Adipose tissue (tissue), 3 donors: ENCODE results near the gene RIPOR2. TPM values are rescaled to one million over a fixed set of nuclear protein-coding genes. Genes with fewer than 3 reads are reported as not detected.
"Not testable (repeated sequence)": the region's sequence is repeated elsewhere in the genome, so short reads cannot be mapped to it uniquely, and the experiment has no call there.

ENCODE experiments used
- H3K27ac ChIP-seq: one replicate; pipeline ENCODE4 v1.5.1; 2013; ENCODE audit warnings: low read depth, low read length
- WGBS, 3 donors: extraction: QIAGEN DNeasy Blood & Tissue Kit; methylation state at CpG; one replicate each; pipeline ENCODE4 v1.1.7; 2013; 5-methylcytosine and 5-hydroxymethylcytosine counted together
- polyA plus RNA-seq, 3 donors: library from polyadenylated mRNA; stranded (reverse); fragments of 200-250 nt; gene quantifications; one replicate each; pipeline ENCODE4 v1.2.3, GENCODE V29; 2013
- donor health status: healthy with polysubstance abuse.
- donor health status: Bipolar disorder and iron deficiency.
- donor health status: healthy.

RIPOR2 gene
- polyA plus RNA-seq, 3 donors = 1.6 to 12.6 (median 7.5) TPM

DNA sequence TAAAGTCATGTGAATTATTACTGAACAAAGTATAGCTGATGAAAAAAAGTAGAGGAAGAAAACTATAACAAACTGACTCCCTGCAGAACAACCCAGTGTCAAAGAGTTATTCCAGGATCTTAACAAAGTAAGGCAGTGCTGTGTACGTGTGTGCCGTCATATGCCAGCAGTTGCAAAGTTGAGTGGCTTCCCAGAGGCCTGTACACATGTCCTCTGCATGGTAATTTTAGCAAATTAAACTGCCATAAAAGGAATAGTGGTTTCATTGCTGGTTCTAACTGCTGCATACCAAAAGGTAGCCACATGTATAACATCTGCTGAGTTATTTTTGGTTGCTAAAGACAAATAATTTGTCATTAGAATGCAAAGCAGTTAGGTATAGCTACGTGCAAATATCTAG, 44.8 kb downstream of the RIPOR2 start:
- 83 to 92% (median 89%) methylated on average over 3 of the region's 3 CpGs for WGBS, 3 donors
- H3K27ac ChIP-seq = no peak overlapping the region

DNA sequence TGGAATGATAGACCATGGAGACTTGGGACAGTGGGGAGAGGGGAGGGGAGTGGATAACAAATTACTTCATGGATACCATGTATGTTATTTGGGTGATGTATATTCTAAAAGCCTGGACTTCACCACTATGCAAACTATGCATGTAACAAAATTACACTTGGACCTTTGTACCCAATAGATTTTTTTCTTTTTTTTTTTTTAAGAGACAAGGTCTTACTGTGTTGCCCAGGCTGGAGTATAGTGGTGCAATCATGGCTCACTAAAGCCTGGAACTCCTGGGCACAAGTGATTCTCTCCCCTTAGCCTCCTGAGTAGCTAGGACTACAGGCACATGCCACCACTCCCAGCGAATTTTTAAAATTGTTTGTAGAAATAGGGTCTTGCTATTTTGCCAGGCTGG, 45.3 kb downstream of the RIPOR2 start:
- WGBS, 3 donors = 97 to 100% (median 100%) methylated on average over 1 of the region's 1 CpG
- H3K27ac ChIP-seq = no peak overlapping the region

DNA sequence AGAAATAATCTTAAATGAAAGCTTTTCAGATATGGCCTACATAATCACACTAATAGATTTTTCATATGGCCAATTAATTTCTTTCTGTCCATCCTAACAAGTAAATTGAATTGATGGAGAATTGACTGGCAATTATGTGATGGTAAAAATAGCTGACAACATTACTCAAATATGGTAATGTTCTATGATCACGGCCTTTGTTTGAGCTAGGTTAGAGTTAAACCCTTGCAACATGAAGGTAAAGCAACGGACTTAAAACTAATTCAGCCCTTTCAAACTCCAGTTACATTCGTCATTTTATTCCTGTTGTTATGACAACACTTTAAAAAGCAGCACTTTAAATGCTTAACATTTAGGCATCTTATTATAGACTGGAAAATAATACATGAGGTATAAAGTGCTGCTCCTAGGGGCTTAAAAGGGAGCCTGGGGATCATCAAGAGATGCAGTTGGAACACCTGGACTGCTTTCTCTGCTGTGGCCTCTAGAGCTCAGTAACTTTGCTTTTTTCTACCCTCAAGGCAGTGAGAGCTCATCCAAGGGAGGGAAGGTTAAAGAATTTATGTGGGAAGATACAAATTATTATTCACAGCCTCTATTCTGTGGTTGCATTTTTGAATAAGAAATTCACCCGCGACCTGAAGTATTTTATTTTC, 46.9 kb downstream of the RIPOR2 start:
- H3K27ac ChIP-seq = no peak overlapping the region
- 83 to 89% (median 85%) methylated on average over 5 of the region's 5 CpGs for WGBS, 3 donors

DNA sequence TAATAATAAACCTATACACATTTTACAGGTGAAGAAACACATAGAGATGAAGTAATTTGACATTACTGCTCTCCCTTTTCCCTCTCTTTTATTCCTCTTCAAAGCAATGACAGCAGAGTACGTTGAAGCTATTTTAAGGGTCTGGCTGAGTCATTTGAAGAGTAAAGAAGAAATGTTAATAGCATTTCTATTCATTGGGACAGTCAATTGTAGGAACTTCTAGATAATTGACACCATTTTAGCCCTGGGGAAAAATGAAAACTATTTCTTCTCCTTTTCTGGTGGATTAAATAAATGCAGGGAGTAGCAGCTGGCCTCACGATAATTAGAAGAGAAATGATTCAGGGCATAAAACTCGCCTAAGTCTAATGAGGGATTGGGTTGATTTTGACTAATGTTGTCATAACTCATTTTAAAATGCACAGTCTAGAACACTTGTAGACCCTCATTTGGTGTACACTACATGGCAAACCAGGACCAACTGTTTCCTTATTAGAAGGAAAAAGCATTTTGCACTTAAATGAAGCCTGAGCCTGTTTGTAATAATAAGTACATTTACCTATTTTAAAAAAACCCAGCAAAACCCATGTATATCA, 48.1 kb downstream of the RIPOR2 start:
- WGBS, 3 donors = 76 to 92% (median 91%) methylated on average over 3 of the region's 3 CpGs
- H3K27ac ChIP-seq = no peak overlapping the region

DNA sequence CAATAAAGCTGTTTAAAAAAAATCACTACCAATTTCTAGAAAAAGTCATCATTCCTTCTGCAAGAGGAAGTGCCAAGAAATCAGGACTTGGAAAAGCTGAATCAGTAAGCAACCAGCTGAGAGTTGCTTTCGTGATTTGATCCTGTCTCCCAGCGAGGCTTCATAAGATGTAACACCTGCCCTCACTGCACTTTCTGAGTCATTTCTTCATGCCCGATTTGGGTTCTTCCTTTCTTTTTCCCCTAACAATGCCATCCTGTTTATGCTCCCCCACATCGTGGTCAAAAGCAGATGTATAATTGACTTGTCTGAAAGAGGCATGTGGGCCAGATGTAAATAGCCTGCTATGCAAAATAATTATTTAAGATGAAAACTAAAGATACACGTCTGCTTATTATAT, 52.1 kb downstream of the RIPOR2 start:
- WGBS, 3 donors = 63 to 87% (median 67%) methylated on average over 5 of the region's 5 CpGs
- H3K27ac ChIP-seq = no peak overlapping the region

DNA sequence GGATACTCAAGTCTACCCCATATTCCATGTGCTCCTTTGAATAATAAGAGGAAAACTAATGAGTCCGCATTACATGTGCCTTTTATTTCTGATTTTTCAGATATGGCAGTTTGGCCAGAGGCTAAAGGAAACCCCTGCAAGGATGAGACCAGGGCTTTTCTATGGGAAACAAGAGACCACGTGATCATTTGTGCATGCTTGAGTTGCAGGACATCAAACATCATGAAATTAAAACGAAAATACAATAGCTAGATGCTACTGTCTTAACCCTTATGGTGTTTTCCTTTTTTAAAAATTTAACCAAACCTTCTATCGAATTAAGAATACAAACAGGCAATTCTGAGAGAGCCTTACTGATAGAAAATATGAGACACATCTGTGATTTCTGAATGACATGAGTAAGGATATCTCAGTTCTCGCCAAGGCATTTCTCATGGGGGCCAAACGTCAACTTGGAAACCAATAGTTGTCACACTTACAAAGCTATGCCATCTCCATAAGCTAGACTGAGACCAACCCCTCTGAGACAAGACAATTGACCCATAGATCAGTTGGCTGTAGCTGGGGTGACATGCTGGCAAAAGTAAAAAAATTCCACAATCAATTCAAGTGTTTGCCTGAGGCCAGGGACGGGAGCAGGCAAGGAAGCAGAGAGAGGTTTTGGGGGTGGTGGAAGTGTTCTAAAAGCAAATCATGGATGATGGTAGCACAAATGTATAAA, 52.8 kb downstream of the RIPOR2 start:
- WGBS, 3 donors = 81 to 86% (median 85%) methylated on average over 7 of the region's 7 CpGs

DNA sequence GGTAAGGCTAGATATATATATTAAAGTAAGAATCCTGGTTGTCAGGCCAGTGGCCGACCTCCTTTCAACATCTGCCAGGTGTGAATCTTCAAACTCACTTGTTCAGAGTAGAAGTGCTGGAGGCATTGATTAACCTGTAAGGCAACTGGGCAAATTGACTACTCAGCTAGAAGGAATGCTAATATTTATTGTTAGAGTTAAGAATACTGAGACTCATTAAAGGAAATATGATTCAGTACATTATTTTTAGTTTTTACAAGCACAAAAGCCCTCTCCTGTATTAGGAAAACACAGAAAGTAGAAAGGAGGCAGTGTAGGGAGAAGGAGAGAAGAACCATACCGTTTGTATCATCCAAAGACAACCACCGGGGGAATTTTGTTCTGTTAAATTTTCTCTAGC, 53.5 kb downstream of the RIPOR2 start:
- 70 to 88% (median 75%) methylated on average over 3 of the region's 3 CpGs for WGBS, 3 donors

More for the DNA sequence above, 52.8 kb downstream of the RIPOR2 start:
- H3K27ac ChIP-seq = no peak overlapping the region

DNA sequence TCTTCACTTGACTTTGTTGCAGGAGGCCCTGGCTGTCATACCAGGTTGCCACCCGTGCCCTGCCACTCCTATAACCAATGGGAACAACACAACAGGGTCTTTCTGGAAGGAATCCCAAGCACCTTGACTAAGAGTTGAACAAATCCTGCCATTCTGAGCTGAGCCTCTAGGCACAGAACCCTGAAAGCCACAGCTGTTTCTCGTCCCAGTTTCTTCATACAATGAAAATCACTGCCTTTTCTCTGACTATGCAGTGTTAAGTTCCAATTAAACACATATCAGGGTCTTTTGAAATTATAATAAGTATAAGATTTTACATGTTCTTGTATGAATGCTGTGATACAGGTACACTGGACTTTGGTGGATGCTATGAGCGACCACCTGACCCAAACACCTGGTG, 54.4 kb downstream of the RIPOR2 start:
- 91 to 98% (median 93%) methylated on average over 3 of the region's 3 CpGs for WGBS, 3 donors

More for the DNA sequence above, 53.5 kb downstream of the RIPOR2 start:
- no peak overlapping the region for H3K27ac ChIP-seq

DNA sequence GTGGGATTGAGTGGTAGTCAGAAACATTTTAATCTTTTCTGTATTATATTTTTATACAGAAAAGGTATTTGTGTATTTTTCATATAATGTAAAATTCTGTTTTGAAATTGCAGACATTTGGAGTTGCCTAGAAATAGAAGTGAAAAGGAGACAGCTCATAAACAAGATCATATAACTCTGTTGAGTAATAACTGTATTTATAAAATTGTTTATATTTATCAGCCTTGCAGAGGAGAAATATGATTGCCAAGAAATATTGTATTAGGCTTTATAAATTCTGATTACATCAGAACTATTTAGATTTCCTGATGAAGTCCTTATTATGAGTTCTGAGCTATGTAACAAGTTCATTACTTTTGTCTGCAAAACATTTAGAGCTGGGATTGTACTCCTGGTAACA, 55.3 kb downstream of the RIPOR2 start:
- no peak overlapping the region for H3K27ac ChIP-seq

More for the DNA sequence above, 54.4 kb downstream of the RIPOR2 start:
- no peak overlapping the region for H3K27ac ChIP-seq

DNA sequence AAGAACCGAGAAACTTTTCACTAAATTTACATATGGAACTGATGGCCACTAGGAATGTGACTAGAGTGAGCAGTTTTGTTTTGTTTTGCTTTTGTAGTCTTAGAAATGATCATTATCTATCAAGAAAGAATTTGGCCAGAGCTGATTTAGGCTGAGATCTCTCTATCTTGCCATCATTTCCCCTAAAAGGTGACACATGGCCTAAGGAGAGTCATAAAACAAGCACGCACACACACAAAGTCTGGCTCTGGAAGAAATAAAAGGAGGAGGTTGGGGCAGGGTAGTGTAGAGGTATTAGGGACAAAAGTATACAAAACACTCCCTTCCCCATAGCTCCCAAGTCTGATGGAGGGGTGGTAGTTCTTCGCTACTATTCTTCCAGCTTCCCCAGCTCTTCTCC, 56.4 kb downstream of the RIPOR2 start:
- 89 to 95% (median 93%) methylated on average over 3 of the region's 3 CpGs for WGBS, 3 donors
- no peak overlapping the region for H3K27ac ChIP-seq

DNA sequence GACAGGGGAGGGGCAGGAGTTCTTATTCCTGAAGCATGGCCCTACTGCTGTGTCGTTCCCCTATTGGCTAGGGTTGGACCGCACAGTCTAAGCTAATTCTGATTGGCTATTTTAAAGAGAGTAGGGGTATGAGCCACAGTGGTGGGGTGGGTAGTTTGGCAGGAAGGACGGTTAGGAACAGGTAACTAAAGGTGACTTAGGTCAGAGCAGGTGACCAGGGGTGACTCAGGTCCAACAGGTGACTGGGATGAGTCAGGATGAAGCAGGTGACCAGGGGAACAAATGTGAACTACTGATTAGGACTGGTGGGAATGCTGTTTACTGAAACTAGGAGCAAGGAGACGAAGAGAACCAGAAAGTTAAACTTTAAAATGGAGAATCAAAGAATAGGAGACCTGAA, 58.0 kb downstream of the RIPOR2 start:
- WGBS, 3 donors = 69 to 97% (median 94%) methylated on average over 4 of the region's 4 CpGs

DNA sequence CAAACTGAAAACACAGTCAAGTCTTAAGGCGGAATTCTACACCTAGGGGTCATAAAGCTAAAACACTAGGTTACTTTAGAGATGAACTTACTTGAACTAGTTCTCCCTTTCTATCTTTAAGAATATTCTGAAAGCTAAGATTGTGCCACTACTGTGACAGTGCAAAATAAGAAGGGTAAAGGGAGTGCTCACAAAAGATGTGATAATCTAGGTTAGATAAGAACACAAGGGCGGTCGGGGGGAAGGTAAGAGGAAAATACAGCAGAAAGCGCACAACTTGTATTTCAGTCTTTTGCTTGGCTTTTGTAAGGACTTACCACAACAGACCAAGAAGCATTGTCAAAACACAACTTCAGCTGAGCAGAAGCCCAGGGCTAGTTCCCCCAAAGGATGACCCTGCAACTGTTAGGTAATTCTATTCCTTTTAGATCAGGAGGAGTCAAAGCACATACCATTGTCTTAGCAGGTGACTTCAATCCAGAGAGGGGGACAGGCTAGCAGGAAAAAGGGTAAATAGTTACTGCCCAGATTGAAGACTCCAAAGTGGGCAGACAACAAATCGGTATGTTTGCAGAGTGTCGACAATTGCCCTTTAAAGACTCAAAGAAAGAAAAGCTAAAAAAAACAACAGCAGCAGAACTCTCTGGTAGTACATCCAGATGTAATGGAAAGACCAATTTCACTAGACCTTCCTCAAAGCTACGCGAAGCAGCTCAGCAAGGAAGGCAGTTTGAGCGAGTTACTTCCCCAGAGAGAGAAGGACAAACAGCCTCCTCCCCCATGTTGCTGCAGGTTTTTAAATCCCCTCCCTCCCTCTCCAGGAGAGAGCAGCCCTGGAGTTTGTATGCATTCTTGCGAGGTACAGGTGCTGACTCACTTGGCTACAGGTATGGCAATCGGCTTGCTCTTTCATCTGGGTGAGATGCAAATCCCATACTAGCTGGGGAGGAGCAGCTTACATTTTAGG, 59.0 kb downstream of the RIPOR2 start:
- no peak overlapping the region for H3K27ac ChIP-seq
- 65 to 93% (median 91%) methylated on average over 11 of the region's 11 CpGs for WGBS, 3 donors

More for the DNA sequence above, 58.0 kb downstream of the RIPOR2 start:
- H3K27ac ChIP-seq = not testable (repeated sequence)

DNA sequence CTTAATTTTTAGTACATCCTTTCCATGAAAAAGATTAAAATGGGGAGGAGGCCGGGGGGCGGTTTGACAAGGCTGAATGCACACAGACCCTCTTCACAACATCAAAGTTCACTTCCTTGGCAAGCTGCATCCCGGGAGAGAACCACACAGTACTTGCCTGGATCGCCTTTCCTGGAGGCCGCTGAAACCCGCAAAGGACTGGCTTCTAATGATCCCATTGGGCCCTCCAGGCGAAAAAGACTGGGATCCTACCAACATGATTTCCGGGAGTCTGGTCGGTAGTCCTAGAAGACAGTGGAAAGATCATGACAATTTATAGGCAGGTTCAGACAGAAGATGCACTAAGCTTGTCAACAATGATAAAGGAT, 60.2 kb downstream of the RIPOR2 start:
- 52 to 75% (median 65%) methylated on average over 9 of the region's 9 CpGs for WGBS, 3 donors
- no peak overlapping the region for H3K27ac ChIP-seq

DNA sequence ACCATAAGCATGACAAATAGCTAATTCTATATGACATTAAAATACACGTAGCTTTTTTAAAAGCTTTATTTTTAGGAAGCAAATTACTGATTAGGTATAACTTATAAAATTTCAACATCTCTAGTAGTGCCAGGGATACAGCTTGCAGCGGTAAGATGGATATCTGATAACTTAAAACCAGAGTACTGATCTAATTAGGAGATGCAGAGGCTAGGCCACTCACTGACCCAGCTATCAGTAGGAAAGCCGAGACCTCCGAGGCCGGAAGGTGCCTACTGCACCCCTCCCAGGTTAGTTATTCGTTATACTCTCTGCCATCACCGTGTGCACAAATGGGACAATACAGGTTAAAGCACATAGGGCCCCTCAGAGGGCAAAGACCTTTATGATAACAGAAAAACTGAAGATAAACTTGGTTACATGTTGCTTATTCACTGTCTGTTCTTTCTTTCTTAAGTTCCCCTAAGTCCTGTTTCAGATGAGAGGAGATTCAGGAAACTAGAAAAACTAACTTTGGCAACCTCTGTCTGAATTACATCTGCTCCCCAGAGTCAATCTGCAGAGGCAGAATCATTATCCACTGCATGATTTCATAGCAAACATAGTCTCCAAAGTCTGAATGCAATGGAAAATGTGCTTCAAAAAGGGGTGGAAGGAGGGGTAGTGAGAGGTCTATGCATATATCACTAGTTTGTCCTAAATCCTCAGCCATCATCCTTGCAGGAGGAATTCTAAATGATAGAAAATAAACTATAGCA, 60.8 kb downstream of the RIPOR2 start:
- no peak overlapping the region for H3K27ac ChIP-seq
- WGBS, 3 donors = 73 to 81% (median 80%) methylated on average over 7 of the region's 7 CpGs

DNA sequence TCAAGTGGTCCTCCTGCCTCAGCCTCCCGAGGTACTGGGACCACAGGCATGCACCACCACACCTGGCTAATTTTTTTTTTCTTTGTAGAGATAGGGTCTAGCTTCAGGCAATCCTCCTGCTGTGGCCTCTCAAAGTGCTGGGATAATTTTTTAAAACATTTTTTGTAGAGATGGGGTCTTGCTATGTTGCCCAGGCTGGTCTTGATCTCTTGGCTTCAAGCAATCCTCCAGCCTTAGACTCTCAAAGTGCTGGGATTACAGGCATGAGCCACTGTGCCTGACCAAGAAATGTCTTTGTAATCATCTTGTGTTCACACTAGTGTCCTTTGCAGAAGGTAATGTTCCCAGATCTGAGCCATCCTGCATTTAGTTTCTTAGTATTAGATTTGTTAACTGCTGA, 61.6 kb downstream of the RIPOR2 start:
- 94 to 100% (median 95%) methylated on average over 1 of the region's 1 CpG for WGBS, 3 donors

DNA sequence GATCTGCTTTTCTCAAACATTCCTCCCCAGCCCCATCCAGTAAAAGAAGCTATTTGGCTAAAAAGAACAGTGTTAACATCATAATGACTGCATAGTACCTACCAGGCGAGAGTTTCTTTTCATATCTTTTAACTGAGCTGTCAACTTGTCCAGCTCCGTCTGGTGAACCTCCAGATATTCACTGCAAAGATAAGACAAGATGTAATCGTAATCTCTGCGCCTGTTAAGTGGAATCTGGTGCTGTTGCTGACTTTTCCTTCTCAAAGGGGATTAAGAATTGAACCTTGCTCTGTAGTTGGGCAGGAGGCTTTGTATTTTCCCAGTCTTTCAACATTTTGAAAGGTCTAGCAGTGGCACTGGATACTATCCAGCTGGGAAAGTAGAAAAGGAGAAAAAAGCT, 63.0 kb downstream of the RIPOR2 start:
- no peak overlapping the region for H3K27ac ChIP-seq
- WGBS, 3 donors = 66 to 85% (median 80%) methylated on average over 4 of the region's 4 CpGs

More for the DNA sequence above, 61.6 kb downstream of the RIPOR2 start:
- H3K27ac ChIP-seq = no peak overlapping the region

DNA sequence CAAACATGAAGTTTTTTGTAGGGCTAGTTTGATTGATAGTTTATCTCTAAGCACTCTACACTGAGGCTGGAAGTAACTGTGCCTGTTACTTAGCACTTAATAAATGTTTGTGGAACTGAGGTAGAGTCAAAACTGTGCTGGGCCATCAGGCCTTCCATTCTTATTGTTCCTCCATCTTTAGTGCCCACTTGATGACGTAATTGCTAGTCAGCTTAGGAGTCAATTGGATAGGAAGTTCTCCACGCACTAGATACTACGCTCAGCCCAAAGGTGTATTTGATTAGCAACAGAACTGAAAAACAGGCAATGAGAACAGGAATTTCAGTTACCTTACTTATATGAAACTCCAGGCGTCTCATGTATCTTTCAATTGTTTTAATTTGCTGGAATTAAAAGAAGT, 67.0 kb downstream of the RIPOR2 start:
- WGBS, 3 donors = 94 to 97% (median 97%) methylated on average over 4 of the region's 4 CpGs
- H3K27ac ChIP-seq = no peak overlapping the region

DNA sequence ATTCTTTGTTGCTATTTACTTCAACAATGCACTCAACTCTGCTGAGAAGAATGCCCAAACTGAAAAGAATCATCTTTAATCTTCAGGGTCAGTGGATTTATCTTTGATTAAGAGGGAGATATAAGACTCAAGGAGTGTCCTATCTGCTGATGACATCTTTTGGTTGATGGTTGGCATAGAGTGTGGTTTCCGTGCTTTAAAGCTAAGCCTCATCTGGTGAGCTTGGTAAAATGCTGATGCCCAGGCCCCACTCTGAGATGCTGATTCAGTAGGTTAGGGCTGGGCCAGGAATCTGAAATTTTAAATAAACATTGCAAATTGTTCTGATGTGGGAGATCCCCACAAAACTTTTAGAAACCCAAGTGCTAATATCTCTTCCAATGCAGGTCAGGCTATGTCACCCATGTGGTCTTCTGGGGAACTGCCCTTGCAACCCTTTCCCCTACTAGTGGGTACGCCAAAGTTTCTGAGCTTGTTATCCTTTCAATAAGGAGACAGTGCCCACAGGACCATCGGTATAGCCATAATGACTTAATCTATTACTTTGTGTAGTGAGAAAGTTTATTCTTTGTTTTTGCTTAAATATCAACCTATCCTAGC, 68.6 kb downstream of the RIPOR2 start:
- no peak overlapping the region for H3K27ac ChIP-seq
- WGBS, 3 donors = 93 to 98% (median 93%) methylated on average over 3 of the region's 3 CpGs
